ENCODE data around the gene GRM4.

The GRM4 gene

DNA sequence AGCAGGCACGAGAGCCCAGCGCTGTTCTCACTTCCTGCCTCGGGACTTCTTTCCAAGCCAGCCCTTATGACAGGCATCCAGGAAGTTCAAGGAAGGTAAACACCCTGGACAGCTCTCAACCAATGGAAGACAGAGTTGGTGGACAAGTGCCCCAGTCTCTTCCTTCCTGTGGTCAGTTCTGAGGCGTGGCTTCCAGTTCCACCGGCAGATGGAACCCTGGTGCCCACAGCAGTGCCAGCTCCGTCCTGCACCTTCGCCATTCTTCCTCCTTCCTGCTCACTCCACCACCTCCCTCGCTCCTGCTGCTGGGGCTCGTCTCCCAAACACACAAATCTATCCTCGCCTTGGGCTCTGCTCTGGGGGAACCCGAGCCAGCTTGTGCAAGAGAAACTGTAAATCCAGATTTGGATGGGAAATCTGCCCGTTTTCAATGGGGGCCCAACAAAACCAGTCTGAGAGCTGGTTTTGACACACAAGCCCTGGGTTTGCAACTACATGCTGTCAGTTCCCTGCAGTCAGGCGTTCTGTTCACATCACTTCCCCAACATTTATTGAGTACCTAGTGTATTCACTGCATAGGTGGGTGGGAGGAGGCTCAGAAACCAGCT lies 162.7 kb downstream of the GRM4 start:
- DNase-seq = no peak

- no peak for DNase-seq
These were observed 164.0 kb downstream of the GRM4 start for GRCh38 chr6:33981861-33982260.

- no peak for DNase-seq
These were observed 164.5 kb downstream of the GRM4 start for GRCh38 chr6:33981421-33981820.

DNA sequence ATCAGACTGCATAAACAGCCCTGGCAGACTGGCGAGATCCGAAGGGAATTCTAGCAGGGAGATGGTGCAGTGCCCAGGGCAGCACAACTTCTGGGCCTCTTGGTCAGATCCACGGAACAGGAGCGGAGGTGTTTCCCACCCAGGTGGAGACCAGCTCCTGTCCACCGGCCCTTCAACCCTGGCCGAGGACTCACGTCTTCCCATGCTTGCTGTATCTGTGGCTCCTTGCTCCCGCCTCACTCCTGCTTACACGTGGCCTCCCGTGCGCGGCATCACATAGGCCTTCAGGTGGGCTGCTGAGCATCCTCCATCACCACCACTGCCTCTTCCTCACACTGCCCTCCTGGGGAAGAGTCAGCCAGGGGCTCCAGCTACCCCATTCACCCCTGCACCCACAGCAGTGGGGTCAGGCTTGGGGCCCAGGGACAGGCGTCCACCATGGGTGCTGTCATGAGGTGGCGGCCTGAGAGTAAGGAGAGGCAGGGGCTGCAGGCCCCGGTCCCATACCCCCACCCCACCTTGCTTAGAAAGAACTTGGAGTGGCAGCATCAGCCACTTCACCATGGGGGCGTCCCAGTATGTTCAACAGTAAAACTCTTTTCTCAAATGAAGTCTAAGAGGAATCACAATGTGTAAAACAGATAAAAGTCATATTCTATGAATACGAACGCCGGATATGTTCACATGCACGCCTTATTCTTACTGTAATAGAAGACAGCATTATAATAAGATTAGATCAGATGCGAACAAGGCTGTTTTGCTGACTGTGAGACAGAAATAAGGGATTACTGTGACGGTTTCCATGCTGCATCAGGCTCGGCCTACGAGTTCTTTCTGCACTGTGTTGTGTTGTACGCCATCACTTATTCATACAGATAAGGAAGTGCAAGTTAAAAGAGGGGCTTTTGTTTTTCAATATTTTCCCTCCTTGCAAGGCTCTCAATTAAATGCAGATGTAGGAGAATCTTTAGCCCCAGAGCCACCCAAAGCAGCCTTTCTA lies 165.4 kb downstream of the GRM4 start:
- DNase-seq = no peak

- no peak for DNase-seq
These were observed 166.1 kb downstream of the GRM4 start for GRCh38 chr6:33979750-33980149.

DNA sequence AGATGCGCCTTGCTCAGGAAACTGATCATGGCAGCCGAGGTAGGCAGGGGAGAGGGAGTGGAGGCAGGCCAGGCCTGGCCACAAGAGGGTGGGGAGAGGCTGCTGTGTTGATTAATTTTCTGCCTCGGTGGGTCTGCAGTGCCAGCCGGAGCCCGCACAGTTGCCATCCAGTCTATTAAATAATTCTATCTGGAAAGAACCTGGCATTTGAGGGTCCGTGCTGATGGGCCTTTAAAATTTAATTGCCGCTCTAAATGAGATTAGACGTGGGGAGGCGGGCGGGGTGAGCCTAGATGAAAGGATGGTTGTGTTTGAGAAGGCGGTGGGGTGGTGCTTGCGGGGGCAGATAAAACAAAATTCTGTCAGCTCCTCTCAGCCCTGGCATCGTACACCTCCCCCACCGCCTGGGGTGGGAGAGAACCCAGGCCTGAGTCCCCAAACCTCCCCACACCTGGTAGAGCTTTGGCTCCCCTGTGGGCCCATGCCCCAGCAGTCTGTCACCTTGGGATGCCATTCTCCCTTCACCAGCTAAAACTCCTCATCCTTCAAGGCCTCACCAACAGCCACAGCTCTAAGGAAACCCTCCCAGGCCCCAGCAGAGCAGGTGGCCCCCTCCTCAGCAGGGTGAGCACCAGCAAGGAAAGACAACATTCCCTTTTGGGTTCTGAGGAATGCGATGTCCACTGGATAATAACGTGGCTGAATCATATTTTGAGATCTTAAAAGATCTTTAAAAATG lies 167.3 kb downstream of the GRM4 start:
- DNase-seq = no peak

DNA sequence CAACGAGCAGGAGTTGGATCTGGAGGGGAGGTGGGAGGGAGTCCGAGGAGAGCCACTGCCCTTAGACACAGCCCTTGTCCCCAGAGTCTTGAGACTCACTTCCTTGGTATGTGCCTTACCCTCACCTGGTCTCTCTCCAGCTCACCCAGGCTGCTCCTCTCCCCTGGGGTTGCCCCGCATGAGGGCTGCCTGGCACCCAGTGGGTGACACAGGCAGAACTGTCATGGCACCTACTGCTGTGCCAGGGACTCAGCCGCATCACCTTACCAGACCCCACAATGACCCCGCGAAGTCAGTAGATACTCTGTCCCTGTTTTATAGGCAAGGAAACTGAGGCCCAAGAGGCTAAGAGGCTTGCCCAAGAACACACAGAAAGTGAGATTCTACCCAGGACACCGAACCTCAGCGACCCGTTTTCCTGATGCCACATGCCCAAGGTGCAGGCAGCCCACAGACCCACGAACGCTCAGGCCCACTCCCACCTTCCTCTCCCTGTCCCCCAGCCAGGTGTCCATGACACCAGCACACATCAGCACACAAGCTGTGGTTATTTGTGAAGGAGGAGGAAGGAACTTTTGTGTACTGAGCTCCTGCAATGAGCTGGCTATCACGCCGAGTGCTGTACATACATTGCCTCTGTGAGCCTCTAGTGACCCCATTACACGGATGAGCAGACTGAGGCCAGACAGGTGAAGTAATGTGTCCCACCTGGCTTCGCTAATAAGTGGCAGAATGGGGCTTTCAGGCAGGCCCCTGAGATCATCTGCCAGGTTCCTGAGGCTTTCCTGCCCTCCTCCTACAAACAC lies 168.1 kb downstream of the GRM4 start:
- no peak for DNase-seq

GRCh38 chr6:33976437-33977360 lies 169.2 kb downstream of the GRM4 start:
- no peak for DNase-seq

- no peak for DNase-seq
These were observed 170.0 kb downstream of the GRM4 start for GRCh38 chr6:33975661-33976436.

DNA sequence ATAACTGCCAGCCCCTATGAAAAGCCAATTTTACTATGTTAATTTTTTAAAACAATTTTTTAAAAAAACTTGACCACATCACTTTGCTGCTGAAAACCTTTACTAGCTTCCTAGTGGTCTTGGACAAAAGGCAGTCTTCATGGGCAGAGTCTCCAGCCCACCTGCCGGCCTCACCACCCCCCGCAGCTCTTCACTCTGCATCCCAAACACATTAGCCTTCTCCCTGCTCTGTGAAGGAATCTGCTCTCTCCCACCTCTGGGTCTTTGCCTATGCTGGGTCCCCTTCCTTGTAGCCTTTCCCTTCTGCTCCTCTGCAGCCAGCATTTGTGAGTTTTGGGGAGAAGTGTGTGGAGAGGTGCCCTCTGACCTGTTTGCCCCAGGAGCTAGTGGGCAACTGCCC lies 171.4 kb downstream of the GRM4 start:
- DNase-seq = no peak

DNA sequence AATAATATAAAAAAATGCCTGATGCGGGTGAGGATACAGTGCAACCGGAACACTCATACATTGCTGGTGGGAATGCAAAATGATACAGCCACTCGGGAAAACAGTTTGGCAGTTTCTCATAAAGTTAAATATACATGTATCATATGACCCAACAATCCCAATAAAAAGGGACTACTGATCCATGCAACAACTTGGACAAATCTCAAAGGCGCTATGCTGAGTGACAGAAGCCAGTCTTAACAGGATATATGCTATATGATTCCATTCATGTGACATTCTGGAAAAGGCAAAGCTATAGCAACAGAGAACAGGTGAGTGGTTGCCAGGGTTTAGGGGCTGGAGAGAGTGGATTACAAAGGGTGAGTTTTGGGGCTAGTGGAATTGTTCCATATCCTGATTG lies 171.9 kb downstream of the GRM4 start:
- DNase-seq = no peak

GRCh38 chr6:33971580-33971979 lies 174.3 kb downstream of the GRM4 start:
- DNase-seq = no peak
